ENCODE data around the gene CHMP4A. TPM values are rescaled to one million over a fixed set of nuclear protein-coding genes. Genes with fewer than 3 reads are reported as not detected.

CHMP4A gene
- total and polyA plus RNA-seq, 2 of the 13 experiments (the other 11 are each of a cell fraction or from before 2014, with no cell fraction given) = 83.6 to 113 TPM

DNA sequence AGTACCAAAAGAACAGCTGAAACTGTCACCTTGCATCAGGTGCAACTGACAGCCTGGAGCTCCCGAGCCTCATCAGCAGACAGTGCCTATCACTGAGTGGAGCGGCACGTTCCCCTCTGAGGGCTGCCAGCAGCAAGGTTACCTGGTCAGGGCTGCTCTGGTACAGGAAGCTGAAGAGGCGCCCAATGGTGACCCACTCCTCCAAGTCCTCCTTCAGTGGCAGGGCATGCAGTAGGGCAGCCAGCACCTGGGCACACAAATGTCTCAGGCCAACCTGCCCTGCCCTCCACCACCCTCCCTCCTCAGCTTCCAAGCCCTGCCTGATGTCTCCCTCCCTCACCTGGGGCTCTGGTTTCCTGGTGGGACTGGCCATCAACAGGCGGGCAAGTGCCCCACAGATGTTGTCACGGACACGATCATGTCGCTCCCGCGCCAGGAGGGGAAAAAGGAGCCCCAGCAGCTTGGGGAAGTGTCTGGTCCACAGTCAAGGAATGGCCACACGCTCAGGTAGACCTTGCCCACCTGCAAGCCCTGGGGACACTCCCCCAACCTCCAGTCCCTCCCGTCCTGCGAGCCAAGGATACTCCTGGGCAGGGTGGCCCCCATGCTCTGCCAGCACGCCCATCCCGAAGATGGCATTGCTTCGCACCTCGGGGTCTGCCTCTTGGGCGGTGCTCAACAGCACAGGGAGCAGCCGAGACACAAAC lies 31.8 kb downstream of the CHMP4A start (continued):
- TF ChIP-seq, protein P1, sequence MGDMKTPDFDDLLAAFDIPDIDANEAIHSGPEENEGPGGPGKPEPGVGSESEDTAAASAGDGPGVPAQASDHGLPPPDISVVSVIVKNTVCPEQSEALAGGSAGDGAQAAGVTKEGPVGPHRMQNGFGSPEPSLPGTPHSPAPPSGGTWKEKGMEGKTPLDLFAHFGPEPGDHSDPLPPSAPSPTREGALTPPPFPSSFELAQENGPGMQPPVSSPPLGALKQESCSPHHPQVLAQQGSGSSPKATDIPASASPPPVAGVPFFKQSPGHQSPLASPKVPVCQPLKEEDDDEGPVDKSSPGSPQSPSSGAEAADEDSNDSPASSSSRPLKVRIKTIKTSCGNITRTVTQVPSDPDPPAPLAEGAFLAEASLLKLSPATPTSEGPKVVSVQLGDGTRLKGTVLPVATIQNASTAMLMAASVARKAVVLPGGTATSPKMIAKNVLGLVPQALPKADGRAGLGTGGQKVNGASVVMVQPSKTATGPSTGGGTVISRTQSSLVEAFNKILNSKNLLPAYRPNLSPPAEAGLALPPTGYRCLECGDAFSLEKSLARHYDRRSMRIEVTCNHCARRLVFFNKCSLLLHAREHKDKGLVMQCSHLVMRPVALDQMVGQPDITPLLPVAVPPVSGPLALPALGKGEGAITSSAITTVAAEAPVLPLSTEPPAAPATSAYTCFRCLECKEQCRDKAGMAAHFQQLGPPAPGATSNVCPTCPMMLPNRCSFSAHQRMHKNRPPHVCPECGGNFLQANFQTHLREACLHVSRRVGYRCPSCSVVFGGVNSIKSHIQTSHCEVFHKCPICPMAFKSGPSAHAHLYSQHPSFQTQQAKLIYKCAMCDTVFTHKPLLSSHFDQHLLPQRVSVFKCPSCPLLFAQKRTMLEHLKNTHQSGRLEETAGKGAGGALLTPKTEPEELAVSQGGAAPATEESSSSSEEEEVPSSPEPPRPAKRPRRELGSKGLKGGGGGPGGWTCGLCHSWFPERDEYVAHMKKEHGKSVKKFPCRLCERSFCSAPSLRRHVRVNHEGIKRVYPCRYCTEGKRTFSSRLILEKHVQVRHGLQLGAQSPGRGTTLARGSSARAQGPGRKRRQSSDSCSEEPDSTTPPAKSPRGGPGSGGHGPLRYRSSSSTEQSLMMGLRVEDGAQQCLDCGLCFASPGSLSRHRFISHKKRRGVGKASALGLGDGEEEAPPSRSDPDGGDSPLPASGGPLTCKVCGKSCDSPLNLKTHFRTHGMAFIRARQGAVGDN (CRISPR knock-in tag; IDR thresholded peaks at IDR 0.05) = peak; percentile 31; the same call in 1 of the 2 replicates
- TF ChIP-seq ARID2 (CRISPR knock-in tag; IDR thresholded peaks at IDR 0.05; ENCODE audit: borderline replicate concordance) = no peak

DNA sequence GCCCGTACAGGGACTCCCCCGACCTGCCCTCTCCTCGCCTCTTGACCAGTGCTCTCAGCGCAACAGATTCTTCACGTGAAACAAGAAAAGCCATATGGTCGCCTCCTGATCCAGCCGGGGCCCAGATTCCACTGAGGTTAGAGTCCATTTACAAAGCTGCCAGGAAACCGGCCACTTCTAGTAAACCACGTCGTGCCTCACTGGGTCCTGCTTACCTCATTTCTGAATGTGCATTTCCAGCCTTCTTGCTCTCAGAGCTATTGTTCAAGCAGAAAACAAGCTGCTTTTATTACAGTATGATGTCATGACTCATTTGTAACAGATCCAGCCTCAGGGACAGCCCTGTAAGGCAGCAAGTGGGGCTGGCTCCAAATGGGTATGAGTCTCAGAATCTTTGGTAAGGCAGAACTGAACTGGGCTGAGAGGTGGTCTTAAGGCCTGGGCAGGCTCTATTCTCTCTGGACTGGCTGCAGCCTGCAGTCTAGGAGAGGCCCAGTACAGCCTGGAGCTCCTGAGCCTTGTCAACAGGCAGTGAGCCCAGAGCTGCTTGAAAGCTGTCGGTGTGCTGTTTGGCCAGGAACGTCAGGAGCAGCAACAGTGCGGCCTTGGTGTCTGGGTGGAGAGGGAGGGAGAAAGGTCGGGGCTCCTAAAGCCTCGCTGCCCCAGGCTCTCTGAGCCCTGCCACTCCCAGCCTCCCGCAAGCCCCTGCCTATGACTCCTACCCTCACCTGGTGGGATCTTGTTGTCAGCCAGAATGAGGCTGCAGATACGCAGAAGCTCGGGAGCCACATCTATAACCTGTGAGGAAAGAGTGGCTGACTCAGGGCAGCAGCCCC lies 33.1 kb downstream of the CHMP4A start:
- no peak for ATAC-seq
- Histone ChIP-seq H3K79me2 (ENCODE audit: insufficient read depth, low read length) (no peaks in the 10 kb centered on the region), H3K4me3 (replicated peaks in 1 of 3; ENCODE audit: insufficient read depth in 1 of 3, low read depth in 2 of 3, low read length in 3 of 3) (no peak overlapping the region), H3K27ac (ENCODE audit: extremely low read length, insufficient read depth, low read length) (no peak overlapping the region), H2AFZ (ENCODE audit: low read length) (no peak overlapping the region), H3K9me3 (ENCODE audit: low read length) (no peaks in the 10 kb centered on the region), H3K36me3 (replicated peaks in 1 of 2; ENCODE audit: control insufficient read depth in 1 of 2, insufficient read depth in 2 of 2, low read length in 2 of 2) (peaks cover 69 to 75% of the 10 kb centered on the region in 2 experiments), H3K4me2 (ENCODE audit: low read depth, low read length) (no peak overlapping the region), H3K27me3 (ENCODE audit: control insufficient read depth in 1 of 2, insufficient read depth in 2 of 2, low read length in 2 of 2) (no peaks in the 10 kb centered on the region), H4K20me1 (ENCODE audit: insufficient read depth, low read length) (no peaks in the 10 kb centered on the region), H3K9ac (ENCODE audit: insufficient read depth, low read depth, low read length) (no peak overlapping the region), H3K4me1 (ENCODE audit: insufficient read depth, low read length) (no peaks in the 10 kb centered on the region)
- intact Hi-C loops (cut with micrococcal nuclease; ENCODE audit: unreplicated experiment) (no loop called here), in situ Hi-C loops (cut with HindIII; ENCODE audit: extremely low pct_ligation_motif_present, low pct_unique_long_range_greater_than_20kb) (no loop called here)
- ChIA-PET POLR2A (interaction anchor here (0.8 to 8.1 kb wide), 14 partner anchors 8 to 129 kb away, joined by 3 to 65 read pairs (median 6); partner anchors contain the start of genes CARMIL3, CHMP4A, DCAF11 and EMC9), CTCF (ENCODE audit: low intra/inter-chr PET ratio, low total read pairs) (no interaction called here)
- DNase-seq (ENCODE audit: low spot score) = no peak
- no TSS peak for BruUV-seq (replicated peaks)
- WGBS (ENCODE audit: low lambda C conversion rate) = 96% methylated on average over 18 of the region's 18 CpGs
- no peak for FAIRE-seq
- TF ChIP-seq CEBPB (IDR thresholded peaks at IDR 0.05; ENCODE audit: borderline replicate concordance, low read depth, low read length) (no peak), NCOA1 (CRISPR knock-in tag; IDR thresholded peaks at IDR 0.05) (peak; percentile 32; the same call in 1 of the 2 replicates), RFX3 (CRISPR knock-in tag; IDR thresholded peaks at IDR 0.05) (no peak), HES4 (CRISPR knock-in tag; IDR thresholded peaks at IDR 0.05; ENCODE audit: borderline replicate concordance) (0 out of 2 replicates have a peak, but pooled peaks have one; percentile 22), ZNF431 (CRISPR knock-in tag; IDR thresholded peaks at IDR 0.05; ENCODE audit: borderline replicate concordance, low read depth) (0 out of 2 replicates have a peak, but pooled peaks have one; percentile 27)
- TF ChIP-seq, protein P2, sequence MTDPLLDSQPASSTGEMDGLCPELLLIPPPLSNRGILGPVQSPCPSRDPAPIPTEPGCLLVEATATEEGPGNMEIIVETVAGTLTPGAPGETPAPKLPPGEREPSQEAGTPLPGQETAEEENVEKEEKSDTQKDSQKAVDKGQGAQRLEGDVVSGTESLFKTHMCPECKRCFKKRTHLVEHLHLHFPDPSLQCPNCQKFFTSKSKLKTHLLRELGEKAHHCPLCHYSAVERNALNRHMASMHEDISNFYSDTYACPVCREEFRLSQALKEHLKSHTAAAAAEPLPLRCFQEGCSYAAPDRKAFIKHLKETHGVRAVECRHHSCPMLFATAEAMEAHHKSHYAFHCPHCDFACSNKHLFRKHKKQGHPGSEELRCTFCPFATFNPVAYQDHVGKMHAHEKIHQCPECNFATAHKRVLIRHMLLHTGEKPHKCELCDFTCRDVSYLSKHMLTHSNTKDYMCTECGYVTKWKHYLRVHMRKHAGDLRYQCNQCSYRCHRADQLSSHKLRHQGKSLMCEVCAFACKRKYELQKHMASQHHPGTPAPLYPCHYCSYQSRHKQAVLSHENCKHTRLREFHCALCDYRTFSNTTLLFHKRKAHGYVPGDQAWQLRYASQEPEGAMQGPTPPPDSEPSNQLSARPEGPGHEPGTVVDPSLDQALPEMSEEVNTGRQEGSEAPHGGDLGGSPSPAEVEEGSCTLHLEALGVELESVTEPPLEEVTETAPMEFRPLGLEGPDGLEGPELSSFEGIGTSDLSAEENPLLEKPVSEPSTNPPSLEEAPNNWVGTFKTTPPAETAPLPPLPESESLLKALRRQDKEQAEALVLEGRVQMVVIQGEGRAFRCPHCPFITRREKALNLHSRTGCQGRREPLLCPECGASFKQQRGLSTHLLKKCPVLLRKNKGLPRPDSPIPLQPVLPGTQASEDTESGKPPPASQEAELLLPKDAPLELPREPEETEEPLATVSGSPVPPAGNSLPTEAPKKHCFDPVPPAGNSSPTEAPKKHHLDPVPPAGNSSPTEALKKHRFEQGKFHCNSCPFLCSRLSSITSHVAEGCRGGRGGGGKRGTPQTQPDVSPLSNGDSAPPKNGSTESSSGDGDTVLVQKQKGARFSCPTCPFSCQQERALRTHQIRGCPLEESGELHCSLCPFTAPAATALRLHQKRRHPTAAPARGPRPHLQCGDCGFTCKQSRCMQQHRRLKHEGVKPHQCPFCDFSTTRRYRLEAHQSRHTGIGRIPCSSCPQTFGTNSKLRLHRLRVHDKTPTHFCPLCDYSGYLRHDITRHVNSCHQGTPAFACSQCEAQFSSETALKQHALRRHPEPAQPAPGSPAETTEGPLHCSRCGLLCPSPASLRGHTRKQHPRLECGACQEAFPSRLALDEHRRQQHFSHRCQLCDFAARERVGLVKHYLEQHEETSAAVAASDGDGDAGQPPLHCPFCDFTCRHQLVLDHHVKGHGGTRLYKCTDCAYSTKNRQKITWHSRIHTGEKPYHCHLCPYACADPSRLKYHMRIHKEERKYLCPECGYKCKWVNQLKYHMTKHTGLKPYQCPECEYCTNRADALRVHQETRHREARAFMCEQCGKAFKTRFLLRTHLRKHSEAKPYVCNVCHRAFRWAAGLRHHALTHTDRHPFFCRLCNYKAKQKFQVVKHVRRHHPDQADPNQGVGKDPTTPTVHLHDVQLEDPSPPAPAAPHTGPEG (CRISPR knock-in tag; IDR thresholded peaks at IDR 0.05) = no peak
- TF ChIP-seq, protein P3, sequence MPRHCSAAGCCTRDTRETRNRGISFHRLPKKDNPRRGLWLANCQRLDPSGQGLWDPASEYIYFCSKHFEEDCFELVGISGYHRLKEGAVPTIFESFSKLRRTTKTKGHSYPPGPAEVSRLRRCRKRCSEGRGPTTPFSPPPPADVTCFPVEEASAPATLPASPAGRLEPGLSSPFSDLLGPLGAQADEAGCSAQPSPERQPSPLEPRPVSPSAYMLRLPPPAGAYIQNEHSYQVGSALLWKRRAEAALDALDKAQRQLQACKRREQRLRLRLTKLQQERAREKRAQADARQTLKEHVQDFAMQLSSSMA (CRISPR knock-in tag; IDR thresholded peaks at IDR 0.05) = no peak

Measured in HepG2 (cell line).